Endothelial cell of umbilical vein (primary cell): ENCODE data around the gene CDC25A. TPM values are rescaled to one million over a fixed set of nuclear protein-coding genes. Genes with fewer than 3 reads are reported as not detected.

ENCODE experiments used
- BruUV-seq: library from RNA; stranded (reverse); fragments of 400-500 nt; replicated peaks from 2 replicates; lab custom pipeline; 2021; lab: Mats Ljungman, UMichigan
- CTCF ChIA-PET: fragments of 300-600, 350-600 bp; sonication (Branson Sonifier 250); formaldehyde crosslinking; loops from one replicate; lab custom pipeline; 2021; ENCODE audit warnings: antibody characterized with exemption, inconsistent platforms; lab: Charles Lee
- POLR2A ChIA-PET: fragments of 300-600, 350-600 bp; sonication (Branson Sonifier 250); formaldehyde crosslinking; loops from one replicate; lab custom pipeline; 2021; ENCODE audit warnings: antibody characterized with exemption, inconsistent platforms; lab: Charles Lee
- DNase-seq: peaks from one replicate; pipeline ENCODE4 v3.0.0-alpha.2; 2011; ENCODE audit warnings: low read depth, low spot score
- FAIRE-seq: peaks from 2 replicates; lab custom pipeline; 2011; peaks lifted over from hg19 to GRCh38; lab: Jason Lieb, UNC
- H2AFZ ChIP-seq: 2 replicates; pipeline ENCODE4 v1.6.0; 2012; ENCODE audit warnings: low read depth, low read length, control low read depth, inconsistent platforms
- H3K27ac ChIP-seq: 2 replicates; pipeline ENCODE4 v1.5.1; 2011; ENCODE audit warnings: low read depth, mild to moderate bottlenecking, control low read depth, low read length, moderate library complexity; ENCODE audit not compliant: insufficient read depth
- H3K27me3 ChIP-seq, 2 experiments: 2 replicates each; pipeline versions ENCODE4 v1.6.0 to v1.6.1; 2011; ENCODE audit warnings: low read length in 2 of 2, mixed read lengths in 1 of 2; ENCODE audit not compliant: control insufficient read depth in 2 of 2, insufficient read depth in 2 of 2
- H3K36me3 ChIP-seq, 2 experiments: 2 replicates in 1 of 2; 3 replicates in 1 of 2; pipeline ENCODE4 v1.5.1; 2011; ENCODE audit warnings: low read length in 2 of 2, mild to moderate bottlenecking in 1 of 2, moderate library complexity in 1 of 2; ENCODE audit not compliant: control insufficient read depth in 2 of 2, insufficient read depth in 2 of 2; ENCODE audit errors: extremely low read depth in 1 of 2
- H3K4me1 ChIP-seq: 3 replicates; pipeline ENCODE4 v1.5.1; 2011; ENCODE audit warnings: mild to moderate bottlenecking, low read length; ENCODE audit not compliant: control insufficient read depth, insufficient read depth; ENCODE audit errors: extremely low read depth
- H3K4me2 ChIP-seq: 2 replicates; pipeline ENCODE4 v1.6.1; 2011; ENCODE audit warnings: low read length, control low read depth, mixed read lengths; ENCODE audit not compliant: insufficient read depth
- H3K4me3 ChIP-seq, 3 experiments: fragments of 200-600 bp in 1 of 3; sonication (generic), shearing (Covaris generic) in 1 of 3; replicated peaks in 1 of 3; 2 replicates each; pipeline ENCODE4 v1.5.1; 2011 to 2016; ENCODE audit warnings: control low read depth in 3 of 3, low read length in 3 of 3, mild to moderate bottlenecking in 2 of 3, inconsistent platforms in 1 of 3, low read depth in 1 of 3, moderate library complexity in 1 of 3; ENCODE audit not compliant: insufficient read depth in 1 of 3
- H3K79me2 ChIP-seq: 2 replicates; pipeline ENCODE4 v1.6.0; 2012; ENCODE audit warnings: low read length, inconsistent platforms; ENCODE audit not compliant: control insufficient read depth, insufficient read depth
- H3K9ac ChIP-seq: replicated peaks from 2 replicates; pipeline ENCODE3; 2011; ENCODE audit warnings: low read length, control low read depth; ENCODE audit not compliant: insufficient read depth; ENCODE audit errors: extremely low read depth
- H3K9me1 ChIP-seq: replicated peaks from 3 replicates; pipeline ENCODE4 v1.6.0; 2011; ENCODE audit warnings: mild to moderate bottlenecking, low read length; ENCODE audit not compliant: control insufficient read depth, insufficient read depth; ENCODE audit errors: extremely low read depth
- H3K9me3 ChIP-seq: replicated peaks from 2 replicates; pipeline ENCODE4 v1.5.1; 2012; ENCODE audit warnings: low read length, inconsistent platforms; ENCODE audit not compliant: control insufficient read depth, insufficient read depth
- H4K20me1 ChIP-seq: replicated peaks from 2 replicates; pipeline ENCODE3; 2011; ENCODE audit warnings: mild to moderate bottlenecking, low read length; ENCODE audit not compliant: control insufficient read depth, insufficient read depth; ENCODE audit errors: extremely low read depth
- EZH2 ChIP-seq: IDR thresholded peaks from 2 replicates; pipeline ENCODE4 v1.6.1; 2012; ENCODE audit warnings: borderline replicate concordance, low read depth, mild to moderate bottlenecking, moderate library complexity, low read length, inconsistent platforms; ENCODE audit not compliant: severe bottlenecking
- FOS ChIP-seq: IDR thresholded peaks from 2 replicates; pipeline ENCODE4 v1.6.1; 2011; ENCODE audit warnings: mild to moderate bottlenecking, low read length, moderate library complexity, borderline replicate concordance; ENCODE audit not compliant: insufficient read depth
- GATA2 ChIP-seq: IDR thresholded peaks from 2 replicates; pipeline ENCODE4 v1.7.0; 2011; ENCODE audit warnings: low read depth, mild to moderate bottlenecking, moderate library complexity, mixed read lengths, low read length; ENCODE audit not compliant: insufficient read length, insufficient read depth
- JUN ChIP-seq: IDR thresholded peaks from 2 replicates; pipeline ENCODE4 v1.6.1; 2011; ENCODE audit warnings: borderline replicate concordance, low read depth; ENCODE audit not compliant: insufficient read length, insufficient read depth
- MYC ChIP-seq: IDR thresholded peaks from one replicate; pipeline ENCODE4 v1.6.1; 2011; ENCODE audit warnings: mild to moderate bottlenecking, low read depth, low read length
- POLR2A ChIP-seq: IDR thresholded peaks from 2 replicates; pipeline ENCODE4 v1.6.1; 2012; ENCODE audit warnings: low read depth, mild to moderate bottlenecking, control low read depth, low read length
- POLR2AphosphoS5 ChIP-seq: IDR thresholded peaks from 2 replicates; pipeline ENCODE4 v1.6.1; 2012; ENCODE audit warnings: low read depth, mild to moderate bottlenecking, control low read depth, low read length, moderate library complexity; ENCODE audit not compliant: insufficient read depth
- dilution Hi-C: fragments of 300-500 bp; cut with MboI; formaldehyde crosslinking; loops from one replicate; pipeline ENCODE4 v1.15.0; 2019; ENCODE audit warnings: low sequenced_read_pairs; ENCODE audit not compliant: extremely low pct_ligation_motif_present
- intact Hi-C: fragments of 100-400 bp; cut with micrococcal nuclease; formaldehyde crosslinking; loops from one replicate; pipeline ENCODE4 v1.10.0; 2022
- polyA plus RNA-seq, 4 experiments: library from polyadenylated mRNA; depleted of rRNA in 3 of 4; stranded (reverse) in 3 of 4; unstranded in 1 of 4; fragments of >200 nt; gene quantifications; 2 replicates each; pipeline versions ENCODE4 v1.2.1 to v1.2.3, GENCODE V29; 2011 to 2012; ENCODE audit warnings: missing spikeins in 1 of 4
- total RNA-seq: library from RNA; stranded (reverse); gene quantifications from 2 replicates; pipeline ENCODE4 v1.2.3, GENCODE V29; 2021
- TF ChIP-seq, protein P1 (sequence below), 2 donors: IDR thresholded peaks; 1 replicate in 1 of 2; 2 replicates in 1 of 2; pipeline ENCODE4 v1.5.1; 2011; ENCODE audit warnings: low read length in 2 of 2, mild to moderate bottlenecking in 2 of 2, moderate library complexity in 2 of 2, control low read depth in 1 of 2, inconsistent platforms in 1 of 2, low read depth in 1 of 2; ENCODE audit not compliant: insufficient read depth in 1 of 2; ENCODE audit errors: extremely low read depth in 1 of 2
- TF ChIP-seq, protein P2 (sequence below): IDR thresholded peaks from 2 replicates; pipeline ENCODE4 v1.6.1; 2011; ENCODE audit not compliant: insufficient read depth, insufficient read length

The CDC25A gene
- total and polyA plus RNA-seq, 2 donors (not counting 3 experiments of a cell fraction or from before 2014, with no cell fraction given): 5.5 to 18.4 TPM

DNA sequence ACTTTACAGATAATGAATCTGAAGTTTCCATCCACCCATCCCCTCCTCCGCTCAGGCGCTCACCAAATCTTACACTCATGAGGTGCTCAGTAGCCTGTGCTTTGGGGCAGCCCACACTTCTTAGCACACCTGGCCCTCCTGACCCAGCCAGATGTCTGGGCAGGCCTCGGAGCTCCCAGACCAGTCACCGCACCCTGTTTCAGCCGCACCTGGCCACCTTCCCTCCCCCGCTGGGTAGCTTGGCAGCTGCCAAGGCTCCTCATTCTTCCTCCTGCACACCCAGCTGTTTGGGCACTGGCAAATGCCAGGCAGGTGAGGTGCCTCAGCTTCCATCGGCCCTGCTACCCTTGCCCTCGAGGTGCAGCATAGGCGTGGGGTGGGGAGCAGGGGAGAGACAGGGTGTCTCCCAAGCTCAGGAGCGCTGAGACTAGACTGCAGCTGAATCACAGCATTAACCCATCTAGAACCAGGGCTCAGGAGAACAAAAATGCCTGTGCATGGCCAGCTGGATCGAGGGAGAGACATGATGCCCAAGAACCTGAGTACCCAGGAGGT is 45.8 kb downstream of the CDC25A start:
- BruUV-seq: no TSS peak
- no peak for DNase-seq
- ChIA-PET POLR2A (no interaction called here), CTCF (interaction anchor here (2.6 to 2.9 kb wide), 2 partner anchors 9 to 304 kb away, joined by 8 to 20 read pairs; no protein-coding TSS in a partner anchor)
- H3K9ac ChIP-seq: no peak overlapping the region
- H3K9me3 ChIP-seq: no peaks in the 10 kb centered on the region
- TF ChIP-seq FOS: no peak
- no peak for TF ChIP-seq MYC
- TF ChIP-seq, protein P1, sequence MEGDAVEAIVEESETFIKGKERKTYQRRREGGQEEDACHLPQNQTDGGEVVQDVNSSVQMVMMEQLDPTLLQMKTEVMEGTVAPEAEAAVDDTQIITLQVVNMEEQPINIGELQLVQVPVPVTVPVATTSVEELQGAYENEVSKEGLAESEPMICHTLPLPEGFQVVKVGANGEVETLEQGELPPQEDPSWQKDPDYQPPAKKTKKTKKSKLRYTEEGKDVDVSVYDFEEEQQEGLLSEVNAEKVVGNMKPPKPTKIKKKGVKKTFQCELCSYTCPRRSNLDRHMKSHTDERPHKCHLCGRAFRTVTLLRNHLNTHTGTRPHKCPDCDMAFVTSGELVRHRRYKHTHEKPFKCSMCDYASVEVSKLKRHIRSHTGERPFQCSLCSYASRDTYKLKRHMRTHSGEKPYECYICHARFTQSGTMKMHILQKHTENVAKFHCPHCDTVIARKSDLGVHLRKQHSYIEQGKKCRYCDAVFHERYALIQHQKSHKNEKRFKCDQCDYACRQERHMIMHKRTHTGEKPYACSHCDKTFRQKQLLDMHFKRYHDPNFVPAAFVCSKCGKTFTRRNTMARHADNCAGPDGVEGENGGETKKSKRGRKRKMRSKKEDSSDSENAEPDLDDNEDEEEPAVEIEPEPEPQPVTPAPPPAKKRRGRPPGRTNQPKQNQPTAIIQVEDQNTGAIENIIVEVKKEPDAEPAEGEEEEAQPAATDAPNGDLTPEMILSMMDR (IDR thresholded peaks at IDR 0.05; ENCODE audit: extremely low read depth in 1 of 2, insufficient read depth in 1 of 2, low read depth in 1 of 2, low read length in 2 of 2): no peak
- no peak for TF ChIP-seq JUN
- no peak for TF ChIP-seq GATA2
- no peak for TF ChIP-seq POLR2AphosphoS5
- TF ChIP-seq, protein P2, sequence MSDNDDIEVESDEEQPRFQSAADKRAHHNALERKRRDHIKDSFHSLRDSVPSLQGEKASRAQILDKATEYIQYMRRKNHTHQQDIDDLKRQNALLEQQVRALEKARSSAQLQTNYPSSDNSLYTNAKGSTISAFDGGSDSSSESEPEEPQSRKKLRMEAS: no peak
- TF ChIP-seq EZH2: no peak
- TF ChIP-seq POLR2A: no peak
- no peaks in the 10 kb centered on the region for H3K27me3 ChIP-seq
- no peak overlapping the region for H3K27ac ChIP-seq
- H3K4me1 ChIP-seq: peaks cover 9% of the 10 kb centered on the region
- H3K9me1 ChIP-seq: no peaks in the 10 kb centered on the region
- no peaks in the 10 kb centered on the region for H4K20me1 ChIP-seq
- dilution Hi-C loops: no loop called here
- H3K4me3 ChIP-seq: no peak overlapping the region
- H3K79me2 ChIP-seq: no peaks in the 10 kb centered on the region
- no peak overlapping the region for H2AFZ ChIP-seq
- no peaks in the 10 kb centered on the region for H3K36me3 ChIP-seq
- H3K4me2 ChIP-seq: no peak overlapping the region
- intact Hi-C loops: no loop called here
- FAIRE-seq: no peak
